GM12878 (cell line): ENCODE data around the gene HYDIN. TPM values are rescaled to one million over a fixed set of nuclear protein-coding genes. Genes with fewer than 3 reads are reported as not detected.
"Not testable (repeated sequence)": the region's sequence is repeated elsewhere in the genome, so short reads cannot be mapped to it uniquely, and the experiment has no call there.

Experiments used
- ATAC-seq: fragments of 200-7000 bp; cut with Tn5 transposase; 3 replicates; pipeline ENCODE4 v1.9.1; 2020; ENCODE audit warnings: mild to moderate bottlenecking, moderate library complexity
- BruUV-seq: library from RNA; stranded (reverse); fragments of 400-500 nt; replicated peaks from 2 replicates; lab custom pipeline; 2021; lab: Mats Ljungman, UMichigan
- CTCF ChIA-PET: fragments of 300-600 bp; sonication (Branson Sonifier 250); formaldehyde crosslinking; extraction: SDS; loops from one replicate; lab custom pipeline; 2021; ENCODE audit warnings: inconsistent platforms; lab: Yijun Ruan, JAX
- POLR2A ChIA-PET: fragments of 350-600 bp; formaldehyde crosslinking; extraction: SDS; loops from one replicate; lab custom pipeline; 2021; ENCODE audit warnings: inconsistent platforms; lab: Charles Lee
- RAD21 ChIA-PET: fragments of 300-600 bp; sonication (Branson Sonifier 250); formaldehyde crosslinking; loops from one replicate; lab custom pipeline; 2023; ENCODE audit warnings: antibody characterized with exemption; ENCODE audit not compliant: unreplicated experiment; lab: Charles Lee
- SMC1A ChIA-PET: fragments of 300-600 bp; sonication (Branson Sonifier 250); formaldehyde crosslinking; loops from one replicate; lab custom pipeline; 2023; ENCODE audit not compliant: unreplicated experiment, uncharacterized antibody; lab: Charles Lee
- DNase-seq: peaks from one replicate; pipeline ENCODE4 v3.0.0-alpha.2; 2011; ENCODE audit warnings: low read depth, low spot score
- FAIRE-seq: peaks from 3 replicates; lab custom pipeline; 2011; peaks lifted over from hg19 to GRCh38; lab: Jason Lieb, UNC
- H2AFZ ChIP-seq: 2 replicates; pipeline ENCODE4 v1.6.0; 2011; ENCODE audit warnings: low read depth, low read length, control low read depth; ENCODE audit not compliant: control insufficient read depth
- H3K27ac ChIP-seq: 2 replicates; pipeline ENCODE4 v1.5.1; 2011; ENCODE audit warnings: control low read depth; ENCODE audit not compliant: control insufficient read depth, insufficient read depth
- H3K27me3 ChIP-seq, 2 experiments: replicated peaks in 1 of 2; 2 replicates each; pipeline versions ENCODE4 v1.6.0 to v1.6.1; 2011; ENCODE audit warnings: low read length in 1 of 2; ENCODE audit not compliant: control insufficient read depth in 2 of 2, insufficient read depth in 2 of 2
- H3K36me3 ChIP-seq, 2 experiments: 2 replicates each; pipeline ENCODE4 v1.5.1; 2011; ENCODE audit warnings: low read length in 1 of 2; ENCODE audit not compliant: control insufficient read depth in 2 of 2, insufficient read depth in 2 of 2
- H3K4me1 ChIP-seq: 2 replicates; pipeline ENCODE4 v1.6.1; 2011; ENCODE audit warnings: mild to moderate bottlenecking, low read length, moderate library complexity, mixed read lengths; ENCODE audit not compliant: control insufficient read depth, insufficient read depth
- H3K4me2 ChIP-seq: 2 replicates; pipeline ENCODE4 v1.6.0; 2011; ENCODE audit warnings: control low read depth; ENCODE audit not compliant: control insufficient read depth, insufficient read depth
- H3K4me3 ChIP-seq: fragments of 200-600 bp; sonication (generic); 2 replicates; pipeline ENCODE4 v1.5.1; 2016
- H3K79me2 ChIP-seq: 2 replicates; pipeline ENCODE4 v1.6.0; 2011; ENCODE audit warnings: low read length; ENCODE audit not compliant: control insufficient read depth, insufficient read depth
- H3K9ac ChIP-seq: 2 replicates; pipeline ENCODE4 v1.8.0; 2011; ENCODE audit warnings: low read length, control low read depth, mixed read lengths; ENCODE audit not compliant: control insufficient read depth, insufficient read depth
- H3K9me3 ChIP-seq: replicated peaks from 3 replicates; pipeline ENCODE4 v1.5.1; 2011; ENCODE audit warnings: mild to moderate bottlenecking, low read length; ENCODE audit not compliant: control insufficient read depth, insufficient read depth
- H4K20me1 ChIP-seq: 2 replicates; pipeline ENCODE4 v1.6.0; 2011; ENCODE audit not compliant: control insufficient read depth, insufficient read depth
- WGBS: methylation state at CpG from one replicate; pipeline ENCODE4 v1.1.6; 2016; ENCODE audit warnings: low lambda C conversion rate; ENCODE audit not compliant: insufficient replicate concordance, insufficient coverage; ENCODE audit errors: missing lambda C conversion rate; 5-methylcytosine and 5-hydroxymethylcytosine counted together
- in situ Hi-C: fragments of 300-500 bp; cut with MboI; formaldehyde crosslinking; loops from 9 replicates; pipeline ENCODE4 v1.14.3; 2018; ENCODE audit warnings: mixed read lengths
- intact Hi-C: fragments of 100-400 bp; cut with micrococcal nuclease; formaldehyde crosslinking; loops from one replicate; pipeline ENCODE4 v1.14.2; 2022; ENCODE audit not compliant: unreplicated experiment
- polyA plus RNA-seq, 11 experiments: library from polyadenylated mRNA; depleted of rRNA in 4 of 11; unstranded in 6 of 11; stranded (reverse) in 5 of 11; fragments of >200 nt; fragmentation: Nextera tagmentation in 4 of 11; fragmentation: Illumina TruSeq in 1 of 11; extraction: Ambion mirVana in 4 of 11; extraction: Trizol in 1 of 11; gene quantifications; 1 replicate in 1 of 11; 2 replicates in 10 of 11; pipeline versions ENCODE4 v1.2.1 to v1.2.3, GENCODE V29; 2011 to 2016; ENCODE audit warnings: inconsistent platforms in 2 of 11, missing spikeins in 2 of 11, low read depth in 1 of 11
- total RNA-seq, 4 experiments: library from RNA; depleted of rRNA in 3 of 4; stranded (reverse); fragments of >200 nt in 3 of 4; fragmentation: Illumina TruSeq in 1 of 4; extraction: Trizol in 1 of 4; gene quantifications; 2 replicates each; pipeline versions ENCODE4 v1.2.1 to v1.2.3, GENCODE V29; 2013 to 2021

HYDIN gene
- total and polyA plus RNA-seq, 10 of the 15 experiments (the other 5 are each of a cell fraction or from before 2014, with no cell fraction given) = 0.01 to 0.30 (median 0.10) TPM; not detected in 7

DNA sequence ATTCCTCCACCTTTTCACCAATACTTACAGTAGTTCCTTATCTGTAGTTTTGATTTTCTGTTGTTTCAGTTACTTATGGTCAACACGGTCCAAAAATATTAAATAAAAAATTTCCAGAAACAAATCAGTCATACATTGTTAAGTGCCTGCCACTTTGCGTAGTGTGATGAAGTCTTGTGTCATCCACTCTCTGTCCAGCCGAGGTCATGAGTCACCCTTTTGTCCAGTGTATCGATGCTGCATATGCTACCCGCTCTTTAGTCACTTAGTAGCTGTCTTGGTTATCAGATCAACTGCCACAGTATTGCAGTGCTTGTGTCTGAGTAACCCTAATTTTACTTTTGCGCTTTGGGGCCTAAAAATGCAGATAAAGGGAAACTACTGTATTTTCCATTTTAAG lies 146.9 kb downstream of the HYDIN start:
- BruUV-seq, H3K27me3 ChIP-seq, SMC1A ChIA-PET, H3K9me3 ChIP-seq, DNase-seq, H3K9ac ChIP-seq, intact Hi-C loops, H3K79me2 ChIP-seq, ATAC-seq, H2AFZ ChIP-seq, H3K4me3 ChIP-seq, H3K4me2 ChIP-seq, H3K4me1 ChIP-seq, in situ Hi-C loops, CTCF ChIA-PET, POLR2A ChIA-PET, H3K36me3 ChIP-seq, H3K27ac ChIP-seq, H4K20me1 ChIP-seq, RAD21 ChIA-PET, FAIRE-seq: not testable (repeated sequence)
- WGBS = 34% methylated on average over 5 of the region's 6 CpGs

DNA sequence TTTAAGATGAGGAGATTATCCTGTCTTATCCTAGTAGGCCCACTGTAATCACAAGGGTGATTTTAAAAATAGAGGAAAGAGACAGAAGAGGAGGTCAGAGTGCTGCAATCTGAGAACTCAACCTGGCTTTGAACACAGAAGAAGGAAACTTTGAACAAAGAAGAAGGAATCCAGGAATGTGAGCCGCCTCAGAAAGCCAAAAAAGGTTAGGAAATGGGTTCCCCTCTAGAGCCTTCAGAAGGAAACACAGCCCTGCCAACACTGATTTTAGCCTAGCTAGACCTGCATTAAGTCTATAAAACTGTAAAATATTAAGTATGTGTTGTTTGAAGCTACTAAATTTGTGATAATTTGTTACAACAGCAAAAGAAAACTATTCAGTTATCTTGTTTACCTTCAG lies 149.7 kb downstream of the HYDIN start:
- H3K4me1 ChIP-seq, H2AFZ ChIP-seq, intact Hi-C loops, H3K36me3 ChIP-seq, in situ Hi-C loops, BruUV-seq, CTCF ChIA-PET, RAD21 ChIA-PET, H3K27ac ChIP-seq, H3K79me2 ChIP-seq, H3K27me3 ChIP-seq, ATAC-seq, H3K4me2 ChIP-seq, SMC1A ChIA-PET, H3K9me3 ChIP-seq, H3K9ac ChIP-seq, FAIRE-seq, POLR2A ChIA-PET, DNase-seq, H3K4me3 ChIP-seq, H4K20me1 ChIP-seq: not testable (repeated sequence)
- WGBS = 7% methylated on average over 1 of the region's 1 CpG

DNA sequence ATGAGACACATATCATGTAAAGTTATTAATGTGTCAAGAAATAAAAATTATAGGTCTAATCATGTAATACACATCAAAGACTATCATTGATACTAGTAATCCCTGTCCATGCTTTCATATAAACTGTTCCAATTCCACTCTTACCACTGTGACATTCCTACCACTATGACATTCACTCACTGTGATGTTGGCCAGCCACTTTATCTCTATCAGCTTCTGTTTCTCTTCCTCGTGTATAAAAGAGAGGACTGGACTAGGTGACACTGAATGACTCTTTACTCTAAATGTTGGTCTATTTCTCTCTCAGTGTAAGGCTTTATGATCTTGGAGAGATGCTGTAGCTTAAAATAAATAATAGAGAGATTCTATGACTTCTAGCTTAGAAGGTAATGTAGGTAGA lies 150.3 kb downstream of the HYDIN start:
- H3K9ac ChIP-seq, H4K20me1 ChIP-seq, H3K4me3 ChIP-seq, H3K4me2 ChIP-seq, RAD21 ChIA-PET, H3K36me3 ChIP-seq, H3K9me3 ChIP-seq, H3K27ac ChIP-seq, POLR2A ChIA-PET, intact Hi-C loops, in situ Hi-C loops, ATAC-seq, H3K27me3 ChIP-seq, H2AFZ ChIP-seq, H3K79me2 ChIP-seq, BruUV-seq, SMC1A ChIA-PET, CTCF ChIA-PET, H3K4me1 ChIP-seq, FAIRE-seq, DNase-seq: not testable (repeated sequence)
- no CpG with 5 or more reads among the region's 1 CpG for WGBS

DNA sequence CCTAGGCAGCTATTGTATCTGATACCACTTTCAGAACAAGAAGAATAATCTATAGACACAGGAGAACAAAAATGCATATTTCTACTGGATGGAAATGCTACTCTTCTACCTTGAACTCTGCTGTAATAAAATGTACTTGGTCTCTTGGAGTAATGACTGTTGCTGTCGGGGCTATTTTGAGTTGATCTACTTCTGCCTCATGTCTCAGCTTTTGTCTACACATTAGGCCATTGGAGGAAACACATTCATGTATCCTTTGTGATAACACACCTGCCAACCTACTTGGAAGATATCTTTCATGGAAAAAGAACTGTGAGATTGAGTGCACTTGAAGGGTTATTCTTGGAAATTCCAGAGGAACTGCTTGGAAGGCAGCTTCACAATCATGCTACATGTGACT lies 159.9 kb downstream of the HYDIN start:
- ATAC-seq, BruUV-seq, H3K27me3 ChIP-seq, CTCF ChIA-PET, intact Hi-C loops, SMC1A ChIA-PET, POLR2A ChIA-PET, H3K4me3 ChIP-seq, FAIRE-seq, H3K36me3 ChIP-seq, H4K20me1 ChIP-seq, H3K9ac ChIP-seq, H3K79me2 ChIP-seq, H3K27ac ChIP-seq, H2AFZ ChIP-seq, H3K9me3 ChIP-seq, RAD21 ChIA-PET, in situ Hi-C loops, H3K4me1 ChIP-seq, DNase-seq, H3K4me2 ChIP-seq: not testable (repeated sequence)
- no CpG with 5 or more reads among the region's 1 CpG for WGBS
